Right ventricle myocardium superior (tissue), 1 donor: ENCODE results near the gene TENM4. TPM values are rescaled to one million over a fixed set of nuclear protein-coding genes. Genes with fewer than 3 reads are reported as not detected.

Experiments
- ATAC-seq: fragments of 200-7000 bp; cut with Tn5 transposase; one replicate; pipeline ENCODE4 v1.9.1; 2020; ENCODE audit warnings: mild to moderate bottlenecking; ENCODE audit not compliant: poor library complexity
- DNase-seq: peaks from one replicate; pipeline ENCODE4 v3.0.0-alpha.2; 2020
- intact Hi-C: fragments of 100-400 bp; cut with DNase I; formaldehyde crosslinking; loops from one replicate; pipeline ENCODE4 v1.11.2; 2022
- total RNA-seq: library from RNA; stranded (reverse); fragmentation: NEBNext Ultra II Directional; extraction: Animal tissue kit (Norgen Biotek cat#: 25700); gene quantifications from one replicate; pipeline ENCODE4 v1.2.1, GENCODE V29; 2021
- donor health status: DM: no; HTN: yes; CAD: no; lungs with severe emphysema.

TENM4 gene
- total RNA-seq, 1 donor from 2014 or later = 0.81 TPM

- intact Hi-C loops = no loop called here
- peak; percentile 84 for ATAC-seq
- no peak for DNase-seq
These were observed 348.0 kb downstream of the TENM4 start for GRCh38 chr11:79092791-79093353.

- ATAC-seq = no peak
- intact Hi-C loops = no loop called here
- DNase-seq = no peak
These were observed 350.6 kb downstream of the TENM4 start for GRCh38 chr11:79090191-79090705.

GRCh38 chr11:79089601-79090000, 351.2 kb downstream of the TENM4 start:
- ATAC-seq (no peak), DNase-seq (no peak)
- intact Hi-C loops = no loop called here

- no peak for DNase-seq
- intact Hi-C loops = no loop called here
These were observed 351.9 kb downstream of the TENM4 start for GRCh38 chr11:79088967-79089366.

GRCh38 chr11:79087961-79088318, 352.9 kb downstream of the TENM4 start:
- intact Hi-C loops = no loop called here
- ATAC-seq (no peak), DNase-seq (no peak)

More at GRCh38 chr11:79088967-79089366, 351.9 kb downstream of the TENM4 start:
- no peak for ATAC-seq

GRCh38 chr11:79087238-79087960, 353.4 kb downstream of the TENM4 start:
- DNase-seq (no peak), ATAC-seq (no peak)
- intact Hi-C loops = no loop called here

- ATAC-seq = no peak
- intact Hi-C loops = no loop called here
- DNase-seq = no peak
These were observed 354.8 kb downstream of the TENM4 start for GRCh38 chr11:79086056-79086455.

- intact Hi-C loops = no loop called here
- ATAC-seq (no peak), DNase-seq (no peak)
These were observed 356.4 kb downstream of the TENM4 start for GRCh38 chr11:79084382-79084781.

GRCh38 chr11:79083352-79083751, 357.5 kb downstream of the TENM4 start:
- no peak for DNase-seq
- ATAC-seq = peak; percentile 43
- intact Hi-C loops = no loop called here

- intact Hi-C loops = no loop called here
- DNase-seq (no peak), ATAC-seq (no peak)
These were observed 357.9 kb downstream of the TENM4 start for GRCh38 chr11:79082907-79083306.

- intact Hi-C loops = no loop called here
- no peak for DNase-seq
- ATAC-seq = no peak
These were observed 358.6 kb downstream of the TENM4 start for GRCh38 chr11:79082280-79082679.

GRCh38 chr11:79081471-79082031, 359.3 kb downstream of the TENM4 start:
- intact Hi-C loops = no loop called here
- no peak for ATAC-seq
- no peak for DNase-seq

- ATAC-seq (no peak), DNase-seq (no peak)
- intact Hi-C loops = no loop called here
These were observed 360.3 kb downstream of the TENM4 start for GRCh38 chr11:79080551-79080950.

- intact Hi-C loops = no loop called here
- no peak for DNase-seq
- peak; percentile 73 for ATAC-seq
These were observed 361.8 kb downstream of the TENM4 start for GRCh38 chr11:79078999-79079398.

- DNase-seq = no peak
- intact Hi-C loops = no loop called here
These were observed 362.4 kb downstream of the TENM4 start for GRCh38 chr11:79078456-79078855.

GRCh38 chr11:79077702-79078330, 363.0 kb downstream of the TENM4 start:
- ATAC-seq (no peak), DNase-seq (no peak)
- intact Hi-C loops = loop anchor here (2.0 kb wide), 1 partner anchor 433 kb away; no protein-coding TSS in a partner anchor

More at GRCh38 chr11:79078456-79078855, 362.4 kb downstream of the TENM4 start:
- ATAC-seq = no peak

- intact Hi-C loops = loop anchor here (2.0 kb wide), 1 partner anchor 432 kb away; no protein-coding TSS in a partner anchor
- DNase-seq (peak; percentile 69), ATAC-seq (peak; percentile 59)
These were observed 364.2 kb downstream of the TENM4 start for GRCh38 chr11:79076526-79077115.

GRCh38 chr11:79074547-79074946, 366.3 kb downstream of the TENM4 start:
- intact Hi-C loops = no loop called here

GRCh38 chr11:79071190-79071589, 369.6 kb downstream of the TENM4 start:
- DNase-seq = no peak
- intact Hi-C loops = no loop called here
- ATAC-seq = no peak

More at GRCh38 chr11:79074547-79074946, 366.3 kb downstream of the TENM4 start:
- DNase-seq = no peak
- no peak for ATAC-seq
